H1 (cell line): Measurements from ENCODE around the gene KCNJ3. TPM values are rescaled to one million over a fixed set of nuclear protein-coding genes. Genes with fewer than 3 reads are reported as not detected.

ENCODE experiments used
- CTCF ChIA-PET: fragments of 300-600 bp; sonication (Branson Sonifier 250); formaldehyde crosslinking; loops from one replicate; lab custom pipeline; 2021; ENCODE audit not compliant: partially characterized antibody; lab: Charles Lee
- POLR2A ChIA-PET: fragments of 300-600 bp; sonication (Branson Sonifier 250); formaldehyde crosslinking; loops from one replicate; lab custom pipeline; 2021; ENCODE audit warnings: inconsistent platforms; ENCODE audit not compliant: partially characterized antibody; lab: Charles Lee
- DNase-seq, 2 experiments: peaks; one replicate each; pipeline versions ENCODE4 v3.0.0 to v3.0.0-alpha.2; 2010 to 2022; ENCODE audit warnings: low spot score in 2 of 2, low read depth in 1 of 2, mixed read lengths in 1 of 2
- FAIRE-seq: peaks from 2 replicates; lab custom pipeline; 2011; peaks lifted over from hg19 to GRCh38; lab: Jason Lieb, UNC
- H2AFZ ChIP-seq: 2 replicates; pipeline ENCODE4 v1.8.1; 2012; ENCODE audit warnings: low read length, inconsistent platforms
- H2AK5ac ChIP-seq: 2 replicates; pipeline ENCODE4 v1.6.1; 2013; ENCODE audit warnings: low read depth, low read length
- H2BK120ac ChIP-seq: replicated peaks from 2 replicates; pipeline ENCODE3; 2013; ENCODE audit warnings: low read depth, low read length, inconsistent platforms
- H2BK12ac ChIP-seq: 2 replicates; pipeline ENCODE4 v1.6.1; 2013; ENCODE audit warnings: low read depth, low read length
- H2BK15ac ChIP-seq: 2 replicates; pipeline ENCODE4 v1.6.1; 2013; ENCODE audit warnings: low read length
- H2BK20ac ChIP-seq: 2 replicates; pipeline ENCODE4 v1.6.1; 2013; ENCODE audit warnings: low read length
- H2BK5ac ChIP-seq: 2 replicates; pipeline ENCODE4 v1.6.1; 2013; ENCODE audit warnings: low read depth, low read length
- H3K14ac ChIP-seq: 2 replicates; pipeline ENCODE4 v1.6.1; 2013; ENCODE audit warnings: inconsistent platforms; ENCODE audit not compliant: insufficient read length
- H3K18ac ChIP-seq: 2 replicates; pipeline ENCODE4 v1.6.1; 2013; ENCODE audit warnings: low read length; ENCODE audit errors: extremely low read depth
- H3K23ac ChIP-seq: 2 replicates; pipeline ENCODE4 v1.6.1; 2013; ENCODE audit warnings: inconsistent platforms; ENCODE audit not compliant: insufficient read length
- H3K23me2 ChIP-seq: 2 replicates; pipeline ENCODE4 v1.6.1; 2013; ENCODE audit warnings: low read depth, low read length
- H3K27ac ChIP-seq: 2 replicates; pipeline ENCODE4 v1.6.1; 2011; ENCODE audit warnings: low read depth, low read length, inconsistent platforms
- H3K27me3 ChIP-seq, 4 experiments: replicated peaks in 1 of 4; 1 replicate in 1 of 4; 2 replicates in 3 of 4; pipeline versions ENCODE4 v1.6.1 to v1.8.1; 2011 to 2013; ENCODE audit warnings: low read length in 3 of 4, mild to moderate bottlenecking in 3 of 4, inconsistent platforms in 2 of 4, mixed read lengths in 2 of 4, moderate library complexity in 1 of 4; ENCODE audit not compliant: control insufficient read depth in 3 of 4, insufficient read depth in 3 of 4; ENCODE audit errors: extremely low read depth in 1 of 4
- H3K36me3 ChIP-seq, 4 experiments: 2 replicates each; pipeline versions ENCODE4 v1.6.1 to v1.8.1; 2011 to 2013; ENCODE audit warnings: mild to moderate bottlenecking in 4 of 4, low read length in 3 of 4, moderate library complexity in 2 of 4, control low read depth in 1 of 4, inconsistent platforms in 1 of 4; ENCODE audit not compliant: insufficient read depth in 4 of 4, control insufficient read depth in 2 of 4
- H3K4ac ChIP-seq: replicated peaks from 2 replicates; pipeline ENCODE3; 2013; ENCODE audit warnings: low read length, low read depth, mixed read lengths, inconsistent platforms; ENCODE audit not compliant: insufficient read length
- H3K4me1 ChIP-seq, 4 experiments: replicated peaks in 1 of 4; 1 replicate in 1 of 4; 2 replicates in 3 of 4; pipeline versions ENCODE4 v1.6.1 to v1.8.1; 2011 to 2013; ENCODE audit warnings: low read length in 3 of 4, inconsistent platforms in 2 of 4, mixed read lengths in 1 of 4; ENCODE audit not compliant: insufficient read depth in 4 of 4, control insufficient read depth in 3 of 4
- H3K4me2 ChIP-seq, 2 experiments: 2 replicates each; pipeline versions ENCODE4 v1.6.1 to v1.8.1; 2011 to 2013; ENCODE audit warnings: low read depth in 2 of 2, low read length in 2 of 2, control low read depth in 1 of 2, inconsistent platforms in 1 of 2, mild to moderate bottlenecking in 1 of 2; ENCODE audit not compliant: insufficient read depth in 1 of 2
- H3K4me3 ChIP-seq, 4 experiments: fragments of 200-600, 300-600 bp in 1 of 4; sonication (generic), shearing (Covaris generic), sonication (Bioruptor Twin) in 1 of 4; 2 replicates each; pipeline versions ENCODE4 v1.5.1 to v1.8.1; 2011 to 2016; ENCODE audit warnings: low read length in 4 of 4, low read depth in 3 of 4, control low read depth in 2 of 4, inconsistent platforms in 2 of 4, mild to moderate bottlenecking in 2 of 4, mixed read lengths in 1 of 4, moderate library complexity in 1 of 4; ENCODE audit not compliant: insufficient read depth in 2 of 4; ENCODE audit errors: extremely low read depth in 1 of 4
- H3K56ac ChIP-seq: replicated peaks from 2 replicates; pipeline ENCODE3; 2013; ENCODE audit warnings: low read depth, mild to moderate bottlenecking, mixed read lengths, low read length, inconsistent platforms; ENCODE audit not compliant: insufficient read length
- H3K79me1 ChIP-seq: 2 replicates; pipeline ENCODE4 v1.6.1; 2013; ENCODE audit warnings: low read depth, low read length, control low read depth
- H3K79me2 ChIP-seq, 2 experiments: 2 replicates each; pipeline versions ENCODE4 v1.6.1 to v1.8.1; 2012 to 2013; ENCODE audit warnings: low read length in 2 of 2, mild to moderate bottlenecking in 2 of 2, inconsistent platforms in 1 of 2; ENCODE audit not compliant: insufficient read depth in 2 of 2, control insufficient read depth in 1 of 2
- H3K9ac ChIP-seq, 4 experiments: replicated peaks in 1 of 4; 1 replicate in 1 of 4; 2 replicates in 3 of 4; pipeline versions ENCODE4 v1.6.1 to v1.8.1; 2011 to 2013; ENCODE audit warnings: low read depth in 3 of 4, low read length in 3 of 4, control low read depth in 2 of 4, mild to moderate bottlenecking in 2 of 4, moderate library complexity in 2 of 4, inconsistent platforms in 1 of 4; ENCODE audit errors: extremely low read depth in 1 of 4
- H3K9me3 ChIP-seq, 2 experiments: 2 replicates each; pipeline versions ENCODE4 v1.6.1 to v1.8.1; 2012 to 2013; ENCODE audit warnings: mild to moderate bottlenecking in 2 of 2, moderate library complexity in 2 of 2, control low read depth in 1 of 2, inconsistent platforms in 1 of 2, low read depth in 1 of 2, low read length in 1 of 2, mixed read lengths in 1 of 2; ENCODE audit not compliant: insufficient read depth in 2 of 2
- H4K20me1 ChIP-seq, 2 experiments: replicated peaks in 1 of 2; 2 replicates each; pipeline versions ENCODE3 to v1.8.1; 2011 to 2013; ENCODE audit warnings: inconsistent platforms in 2 of 2, low read length in 2 of 2, mild to moderate bottlenecking in 1 of 2; ENCODE audit not compliant: insufficient read depth in 2 of 2, control insufficient read depth in 1 of 2
- H4K5ac ChIP-seq: 2 replicates; pipeline ENCODE4 v1.6.1; 2013; ENCODE audit warnings: low read length, low read depth, mixed read lengths, inconsistent platforms; ENCODE audit not compliant: insufficient read length
- H4K8ac ChIP-seq: 2 replicates; pipeline ENCODE4 v1.8.0; 2013; ENCODE audit warnings: mild to moderate bottlenecking, moderate library complexity, low read length, inconsistent platforms; ENCODE audit not compliant: insufficient read depth; ENCODE audit errors: extremely low read depth
- H4K91ac ChIP-seq: replicated peaks from 2 replicates; pipeline ENCODE3; 2013; ENCODE audit warnings: low read length, mixed read lengths, inconsistent platforms; ENCODE audit not compliant: insufficient read length
- ASH2L ChIP-seq: fragments of 200-600, 300-600 bp; sonication (generic); IDR thresholded peaks from one replicate; pipeline ENCODE4 v1.7.1; 2017; ENCODE audit warnings: low read length
- BACH1 ChIP-seq: IDR thresholded peaks from 2 replicates; pipeline ENCODE4 v1.6.1; 2012; ENCODE audit warnings: low read length, improper control_type of control experiment
- BCL11A ChIP-seq, 2 experiments: IDR thresholded peaks; one replicate each; pipeline ENCODE4 v1.6.1; 2011; ENCODE audit warnings: low read depth in 2 of 2, low read length in 2 of 2, mild to moderate bottlenecking in 2 of 2
- CTBP2 ChIP-seq: IDR thresholded peaks from 2 replicates; pipeline ENCODE4 v1.7.0; 2011; ENCODE audit warnings: borderline replicate concordance, mild to moderate bottlenecking, moderate library complexity, mixed read lengths, low read length; ENCODE audit not compliant: insufficient read depth, insufficient read length
- HDAC6 ChIP-seq: IDR thresholded peaks from one replicate; pipeline ENCODE4 v1.7.1; 2012; ENCODE audit warnings: low read depth, mild to moderate bottlenecking, inconsistent platforms, low read length, moderate library complexity
- KDM1A ChIP-seq: fragments of 200-600, 300-600 bp; sonication (generic); IDR thresholded peaks from 2 replicates; pipeline ENCODE4 v1.7.1; 2016; ENCODE audit warnings: mild to moderate bottlenecking, low read length, borderline replicate concordance
- MAFK ChIP-seq: IDR thresholded peaks from 2 replicates; pipeline ENCODE4 v1.6.1; 2012; ENCODE audit warnings: low read depth, mild to moderate bottlenecking, improper control_type of control experiment, low read length
- PHF8 ChIP-seq: fragments of 200-600 bp; sonication (generic); conservative IDR thresholded peaks from 2 replicates; pipeline ENCODE4 v1.7.1; 2012; ENCODE audit warnings: low read depth, mild to moderate bottlenecking, inconsistent platforms, low read length, moderate library complexity
- POLR2AphosphoS5 ChIP-seq: IDR thresholded peaks from 2 replicates; pipeline ENCODE4 v1.6.1; 2011; ENCODE audit warnings: low read depth, low read length
- RFX5 ChIP-seq: IDR thresholded peaks from 2 replicates; pipeline ENCODE4 v1.6.1; 2011; ENCODE audit warnings: low read depth, low read length, improper control_type of control experiment, borderline replicate concordance
- RNF2 ChIP-seq: fragments of 200-900, 300-1000 bp; sonication (generic); IDR thresholded peaks from 2 replicates; pipeline ENCODE4 v1.7.1; 2016; ENCODE audit warnings: borderline replicate concordance, low read depth, mild to moderate bottlenecking, antibody characterized with exemption, low read length; ENCODE audit not compliant: poor library complexity, severe bottlenecking; ENCODE audit errors: missing control alignments
- SIN3A ChIP-seq, 2 experiments: IDR thresholded peaks in 1 of 2; conservative IDR thresholded peaks in 1 of 2; 2 replicates each; pipeline ENCODE4 v1.6.1; 2011 to 2012; ENCODE audit warnings: low read length in 2 of 2, improper control_type of control experiment in 1 of 2, low read depth in 1 of 2, mild to moderate bottlenecking in 1 of 2
- SP4 ChIP-seq: IDR thresholded peaks from 2 replicates; pipeline ENCODE4 v1.6.1; 2012; ENCODE audit warnings: low read length, inconsistent platforms
- TBP ChIP-seq: IDR thresholded peaks from 2 replicates; pipeline ENCODE4 v1.6.1; 2011; ENCODE audit warnings: low read depth, low read length, improper control_type of control experiment
- WGBS, 2 experiments: shearing (Covaris generic) in 1 of 2; methylation state at CpG; one replicate each; pipeline versions ENCODE4 v1.1.6 to v1.1.7; 2013 to 2015; ENCODE audit warnings: low lambda C conversion rate in 2 of 2, mixed read lengths in 2 of 2, inconsistent platforms in 1 of 2, low coverage in 1 of 2, missing lambda C conversion rate in 1 of 2; ENCODE audit not compliant: insufficient replicate concordance in 2 of 2, insufficient coverage in 1 of 2, insufficient read length in 1 of 2; ENCODE audit errors: extremely low coverage in 1 of 2, missing lambda C conversion rate in 1 of 2; 5-methylcytosine and 5-hydroxymethylcytosine counted together
- polyA plus RNA-seq, 7 experiments: library from polyadenylated mRNA; depleted of rRNA in 3 of 7; stranded (reverse) in 5 of 7; unstranded in 2 of 7; fragments of >200 nt in 5 of 7; fragments of 200-250 nt in 2 of 7; gene quantifications; 1 replicate in 5 of 7; 2 replicates in 1 of 7; 4 replicates in 1 of 7; pipeline versions ENCODE4 v1.2.1 to v1.2.3, GENCODE V29; 2011 to 2013; ENCODE audit warnings: missing spikeins in 2 of 7, mixed read lengths in 2 of 7
- total RNA-seq: library from RNA; stranded (reverse); fragmentation: NEBNext Ultra II Directional; extraction: Animal tissue kit (Norgen Biotek cat#: 25700); gene quantifications from 2 replicates; pipeline ENCODE4 v1.2.1, GENCODE V29; 2021

KCNJ3 gene
- total and polyA plus RNA-seq, 2 of the 8 experiments (the other 6 are each of a cell fraction or from before 2014, with no cell fraction given), result 0.11 to 0.50 TPM

DNA sequence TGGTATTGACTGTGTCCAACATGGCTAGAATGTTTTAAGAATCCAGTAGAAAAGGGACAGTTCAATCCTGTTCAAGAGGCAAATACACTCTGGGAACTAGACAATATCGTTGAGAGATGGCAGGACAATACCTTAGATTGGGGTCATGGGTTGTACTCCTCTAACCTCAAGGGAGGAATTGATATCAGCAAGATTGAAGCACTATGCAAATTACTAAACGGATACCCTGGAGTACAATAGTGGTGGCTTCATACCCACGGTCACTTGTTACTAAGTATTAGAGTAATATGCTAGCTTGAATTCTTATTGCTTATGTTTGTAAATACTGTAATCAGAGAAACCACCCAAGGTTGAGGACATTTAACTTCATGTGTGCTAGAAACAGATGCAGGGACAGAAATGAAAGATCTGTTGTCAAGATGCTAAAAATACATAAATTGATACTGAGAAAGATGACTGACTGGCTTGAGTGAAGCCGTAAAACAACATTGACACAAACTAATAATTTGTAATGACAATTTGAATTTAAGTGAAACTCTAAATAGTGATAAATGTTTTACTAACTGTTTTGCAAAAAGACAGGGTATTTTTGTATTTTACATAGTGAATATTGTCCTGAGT, 73.3 kb downstream of the KCNJ3 start:
- DNase-seq, result no peak
- H2BK15ac ChIP-seq, result no peak overlapping the region
- no peak overlapping the region for H3K4me2 ChIP-seq
- H3K23me2 ChIP-seq, result no peaks in the 10 kb centered on the region; the same call in 1 of the 2 replicates
- no peak overlapping the region for H3K56ac ChIP-seq
- H4K8ac ChIP-seq, result no peak overlapping the region
- ChIA-PET POLR2A (no interaction called here), CTCF (interaction anchor here (1.1 kb wide), 1 partner anchor 9 kb away, joined by 3 read pairs; no protein-coding TSS in a partner anchor)
- H3K27ac ChIP-seq, result no peak overlapping the region
- no peaks in the 10 kb centered on the region for H3K4me1 ChIP-seq
- no peak overlapping the region for H2AFZ ChIP-seq
- no peak overlapping the region for H3K9ac ChIP-seq
- H2BK120ac ChIP-seq, result no peak overlapping the region
- FAIRE-seq, result no peak
- no peak overlapping the region for H4K5ac ChIP-seq
- H3K79me2 ChIP-seq, result no peaks in the 10 kb centered on the region
- WGBS, 2 experiments, result 91% methylated on average over 4 of the region's 4 CpGs; no CpG with 5 or more reads in 1 of the 2 experiments
- H3K4me3 ChIP-seq, result no peak overlapping the region
- H4K20me1 ChIP-seq, result no peaks in the 10 kb centered on the region
- H3K18ac ChIP-seq, result no peak overlapping the region
- no peaks in the 10 kb centered on the region for H3K79me1 ChIP-seq
- H3K14ac ChIP-seq, result no peak overlapping the region
- no peaks in the 10 kb centered on the region for H3K27me3 ChIP-seq
- no peak overlapping the region for H2BK12ac ChIP-seq
- H3K36me3 ChIP-seq, result no peaks in the 10 kb centered on the region
- no peak overlapping the region for H3K4ac ChIP-seq
- H4K91ac ChIP-seq, result no peak overlapping the region
- no peak overlapping the region for H2BK20ac ChIP-seq
- no peak overlapping the region for H2AK5ac ChIP-seq
- no peak overlapping the region for H2BK5ac ChIP-seq
- H3K23ac ChIP-seq, result no peak overlapping the region
- no peaks in the 10 kb centered on the region for H3K9me3 ChIP-seq
- TF ChIP-seq RNF2 (no peak), POLR2AphosphoS5 (no peak), SIN3A (conservative IDR thresholded peaks at IDR 0.05 in 1 of 2, IDR thresholded peaks at IDR 0.05 in 1 of 2; ENCODE audit: low read depth in 1 of 2, low read length in 2 of 2) (no peak), BACH1 (no peak), CTBP2 (no peak), ASH2L (no peak), HDAC6 (no peak), BCL11A (IDR thresholded peaks at IDR 0.05; ENCODE audit: low read depth in 2 of 2, low read length in 2 of 2) (no peak), TBP (no peak), RFX5 (no peak), MAFK (no peak), KDM1A (no peak), SP4 (no peak), PHF8 (no peak)
